ENCODE data around the gene NUAK1.

NUAK1 gene

DNA sequence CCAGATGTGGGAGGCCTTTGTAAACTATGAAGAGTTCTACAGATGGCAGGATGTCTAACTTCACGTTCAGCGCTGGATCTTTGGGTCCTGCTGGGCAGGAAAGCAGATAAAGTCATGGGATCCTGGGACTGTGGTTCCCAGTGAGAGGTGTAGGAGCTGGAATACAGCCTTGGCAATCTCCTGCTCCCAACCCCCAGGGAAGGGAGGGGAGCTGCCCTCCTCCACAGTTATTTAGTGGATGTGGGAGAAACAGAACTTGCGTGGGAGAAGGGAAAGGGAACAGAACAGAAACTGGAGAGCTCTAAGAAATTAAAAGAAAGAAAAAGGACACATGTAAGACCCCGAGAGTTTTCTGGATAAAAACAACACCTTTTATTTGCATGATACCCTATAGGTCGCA is 37.0 kb downstream of the NUAK1 start:
- TF ChIP-seq CTCF (IDR thresholded peaks at IDR 0.05; ENCODE audit: insufficient read depth, low read depth, low read length, missing control alignments) = no peak
- no peak overlapping the region for H3K4me3 ChIP-seq (ENCODE audit: low read depth, low read length)
- DNase-seq (ENCODE audit: low read depth) = no peak

DNA sequence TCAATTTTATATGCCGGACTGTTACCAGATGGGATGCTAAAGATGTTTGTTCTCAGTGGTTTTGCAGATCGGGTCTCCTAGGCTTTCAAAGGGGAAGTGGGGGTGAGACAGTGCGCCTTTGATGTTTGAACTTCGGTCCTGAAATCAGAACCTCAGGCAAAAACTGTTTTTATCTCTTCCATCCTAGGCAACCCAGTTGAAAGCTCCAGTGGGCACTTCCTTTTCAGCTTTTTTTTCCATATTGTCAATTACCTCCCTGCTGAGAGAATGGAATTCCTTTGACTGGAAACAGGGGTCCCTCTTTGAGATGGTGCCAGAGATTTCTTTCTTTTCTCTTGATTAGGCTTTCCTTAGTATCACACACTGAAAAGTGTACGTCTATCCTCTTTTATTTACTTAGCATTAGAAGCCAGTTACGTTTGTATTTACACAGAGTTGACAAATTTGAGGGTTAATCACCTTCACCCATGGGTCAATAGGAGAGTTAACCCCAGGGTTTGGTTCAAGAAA is 40.0 kb downstream of the NUAK1 start:
- no peak overlapping the region for H3K4me3 ChIP-seq (ENCODE audit: low read depth, low read length)
- TF ChIP-seq CTCF (IDR thresholded peaks at IDR 0.05; ENCODE audit: insufficient read depth, low read depth, low read length, missing control alignments) = no peak
- DNase-seq (ENCODE audit: low read depth) = no peak

- DNase-seq (ENCODE audit: low read depth) = no peak
- TF ChIP-seq CTCF (IDR thresholded peaks at IDR 0.05; ENCODE audit: insufficient read depth, low read depth, low read length, missing control alignments) = no peak
- no peak overlapping the region for H3K4me3 ChIP-seq (ENCODE audit: low read depth, low read length)
Measured at GRCh38 chr12:106097011-106097410, 41.7 kb downstream of the NUAK1 start.

DNA sequence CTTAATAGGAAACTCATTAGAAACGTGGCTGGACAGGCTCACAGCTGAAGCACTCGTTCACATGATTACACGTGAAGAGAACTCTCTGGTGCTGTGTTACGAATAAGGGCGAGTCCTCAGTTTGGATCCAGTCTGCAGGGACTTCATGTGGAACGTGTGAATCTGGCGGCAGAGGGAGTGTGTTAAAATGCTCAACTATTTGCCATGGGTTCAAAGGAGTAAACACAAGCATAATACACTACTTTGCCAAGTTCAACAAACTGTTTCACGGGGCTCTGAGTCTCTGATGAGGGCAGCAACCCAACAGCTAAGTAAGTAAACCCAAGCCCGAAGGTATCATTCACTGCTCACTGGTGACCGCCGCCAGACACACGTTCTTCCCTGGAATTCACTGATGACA is 42.4 kb downstream of the NUAK1 start:
- no peak for DNase-seq (ENCODE audit: low read depth)
- no peak overlapping the region for H3K4me3 ChIP-seq (ENCODE audit: low read depth, low read length)
- TF ChIP-seq CTCF (IDR thresholded peaks at IDR 0.05; ENCODE audit: insufficient read depth, low read depth, low read length, missing control alignments) = no peak

GRCh38 chr12:106094304-106094703 is 44.5 kb downstream of the NUAK1 start:
- H3K4me3 ChIP-seq (ENCODE audit: low read depth, low read length) = no peak overlapping the region
- no peak for TF ChIP-seq CTCF (IDR thresholded peaks at IDR 0.05; ENCODE audit: insufficient read depth, low read depth, low read length, missing control alignments)
- DNase-seq (ENCODE audit: low read depth) = no peak

DNA sequence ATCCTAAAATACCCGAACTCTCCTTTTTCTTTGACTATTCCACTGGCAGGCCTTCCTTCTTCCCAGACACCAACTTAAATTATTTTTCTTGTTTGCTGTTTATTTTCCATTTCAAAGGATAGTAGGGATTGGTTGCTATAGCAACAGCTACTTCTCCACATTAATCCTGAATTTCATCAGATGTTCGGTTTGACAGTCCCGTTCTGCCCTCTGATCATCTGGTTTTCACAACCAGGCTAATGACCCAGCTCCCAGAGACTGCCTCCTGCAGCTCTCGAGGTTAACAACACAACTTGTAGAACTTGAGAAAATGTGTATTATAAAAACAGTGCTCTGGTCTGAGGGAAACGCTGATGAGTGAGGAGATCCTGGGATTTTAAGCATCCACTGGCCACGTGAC is 45.5 kb downstream of the NUAK1 start:
- no peak for DNase-seq (ENCODE audit: low read depth)
- H3K4me3 ChIP-seq (ENCODE audit: low read depth, low read length) = no peak overlapping the region
- TF ChIP-seq CTCF (IDR thresholded peaks at IDR 0.05; ENCODE audit: insufficient read depth, low read depth, low read length, missing control alignments) = no peak

- H3K4me3 ChIP-seq (ENCODE audit: low read depth, low read length) = no peak overlapping the region
- no peak for TF ChIP-seq CTCF (IDR thresholded peaks at IDR 0.05; ENCODE audit: insufficient read depth, low read depth, low read length, missing control alignments)
- DNase-seq (ENCODE audit: low read depth) = no peak
Measured at GRCh38 chr12:106091446-106091820, 47.3 kb downstream of the NUAK1 start.

All from GM12865 (cell line).